ENCODE results near the gene ERCC6L. TPM values are rescaled to one million over a fixed set of nuclear protein-coding genes. Genes with fewer than 3 reads are reported as not detected.

Gene ERCC6L
- total RNA-seq (under 1 TPM; 0.31 to 0.71 TPM), polyA plus RNA-seq (under 1 TPM; 0.16 to 0.30 TPM)
- long read RNA-seq, donor 1 = 0 reads
- long read RNA-seq, donor 2 = 0 reads
- long read RNA-seq, donor 3 = 0 reads
- long read RNA-seq, donor 4, full-length matches to known transcripts = 1 of 1 reads
- long read RNA-seq, donor 4, partial matches to known transcripts = 0 of 1 reads
- long read RNA-seq, donor 4, other reads (novel, unspliced or antisense) = 0 of 1 reads
- long read RNA-seq, donor 5, full-length matches to known transcripts = 1 of 1 reads
- long read RNA-seq, donor 5, partial matches to known transcripts = 0 of 1 reads
- long read RNA-seq, donor 5, other reads (novel, unspliced or antisense) = 0 of 1 reads

GRCh38 chrX:72238721-72239475 lies at the start of gene ERCC6L:
Gene ERCC6L, minus strand, starts transcription at chrX:72239027. Its CDS starts 116 bp downstream, at chrX:72238911.
- WGBS, 2 donors = 3 to 33% methylated on average over 28 to 59 of the region's 59 CpGs
- Histone ChIP-seq H3K27me3 (ENCODE audit: control insufficient read depth in 3 of 3, insufficient read depth in 3 of 3, low read length in 2 of 3) (peaks cover 0 to 2% (median 2%) of the 10 kb centered on the region in 3 donors), H3K9me3 (ENCODE audit: control insufficient read depth in 4 of 4, insufficient read depth in 3 of 4, low read length in 3 of 4) (no peaks in the 10 kb centered on the region), H3K4me3 (peak within 1 kb of the TSS; percentile 36), H3K4me1 (ENCODE audit: control insufficient read depth in 5 of 5, insufficient read depth in 5 of 5, low read length in 5 of 5) (peaks cover 0 to 3% (median 0%) of the 10 kb centered on the region in 5 donors), H3K9ac (ENCODE audit: insufficient read depth in 1 of 2, low read length in 2 of 2) (peak within 1 kb of the TSS in 1 of 2 donors; percentile 46), H3K27ac (ENCODE audit: low read depth in 1 of 2, low read length in 1 of 2) (peak within 1 kb of the TSS in 1 of 2 donors; percentile 37), H3K36me3 (ENCODE audit: control insufficient read depth in 4 of 4, insufficient read depth in 4 of 4, low read length in 4 of 4) (no peaks in the 10 kb centered on the region)
- DNase-seq = peak; percentile 90 to 94 (median 92)
- TF ChIP-seq, protein P1, sequence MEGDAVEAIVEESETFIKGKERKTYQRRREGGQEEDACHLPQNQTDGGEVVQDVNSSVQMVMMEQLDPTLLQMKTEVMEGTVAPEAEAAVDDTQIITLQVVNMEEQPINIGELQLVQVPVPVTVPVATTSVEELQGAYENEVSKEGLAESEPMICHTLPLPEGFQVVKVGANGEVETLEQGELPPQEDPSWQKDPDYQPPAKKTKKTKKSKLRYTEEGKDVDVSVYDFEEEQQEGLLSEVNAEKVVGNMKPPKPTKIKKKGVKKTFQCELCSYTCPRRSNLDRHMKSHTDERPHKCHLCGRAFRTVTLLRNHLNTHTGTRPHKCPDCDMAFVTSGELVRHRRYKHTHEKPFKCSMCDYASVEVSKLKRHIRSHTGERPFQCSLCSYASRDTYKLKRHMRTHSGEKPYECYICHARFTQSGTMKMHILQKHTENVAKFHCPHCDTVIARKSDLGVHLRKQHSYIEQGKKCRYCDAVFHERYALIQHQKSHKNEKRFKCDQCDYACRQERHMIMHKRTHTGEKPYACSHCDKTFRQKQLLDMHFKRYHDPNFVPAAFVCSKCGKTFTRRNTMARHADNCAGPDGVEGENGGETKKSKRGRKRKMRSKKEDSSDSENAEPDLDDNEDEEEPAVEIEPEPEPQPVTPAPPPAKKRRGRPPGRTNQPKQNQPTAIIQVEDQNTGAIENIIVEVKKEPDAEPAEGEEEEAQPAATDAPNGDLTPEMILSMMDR (IDR thresholded peaks at IDR 0.05; ENCODE audit: control extremely low read depth, extremely low read depth) = no peak
- peak; percentile 97 for ATAC-seq (ENCODE audit: insufficient read depth, low FRiP score)

DNA sequence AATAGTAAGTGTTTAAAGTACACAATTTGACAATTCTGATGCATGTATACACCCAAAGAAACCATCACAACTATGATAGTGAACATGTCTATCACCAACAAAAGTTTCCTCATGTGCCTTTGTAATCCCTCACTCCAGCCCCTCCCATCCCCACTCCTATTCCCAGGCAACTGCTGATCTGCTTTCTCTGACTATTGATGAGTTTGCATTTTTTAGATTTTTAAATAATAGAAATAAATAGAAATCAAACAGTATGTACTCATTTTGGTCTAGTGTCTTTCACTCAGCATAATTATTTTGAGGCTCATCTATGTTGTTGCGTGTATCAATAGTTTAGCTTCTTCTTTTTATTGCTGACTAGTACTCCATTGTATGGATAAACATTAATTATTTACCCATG lies 43.5 kb upstream of the ERCC6L start:
- no peaks in the 10 kb centered on the region for H3K36me3 ChIP-seq (ENCODE audit: control insufficient read depth in 4 of 4, insufficient read depth in 4 of 4, low read length in 4 of 4)
- WGBS, 2 donors = 97 to 100% methylated on average over 1 of the region's 1 CpG
- TF ChIP-seq, protein P1 (IDR thresholded peaks at IDR 0.05; ENCODE audit: control extremely low read depth, extremely low read depth) = no peak

DNA sequence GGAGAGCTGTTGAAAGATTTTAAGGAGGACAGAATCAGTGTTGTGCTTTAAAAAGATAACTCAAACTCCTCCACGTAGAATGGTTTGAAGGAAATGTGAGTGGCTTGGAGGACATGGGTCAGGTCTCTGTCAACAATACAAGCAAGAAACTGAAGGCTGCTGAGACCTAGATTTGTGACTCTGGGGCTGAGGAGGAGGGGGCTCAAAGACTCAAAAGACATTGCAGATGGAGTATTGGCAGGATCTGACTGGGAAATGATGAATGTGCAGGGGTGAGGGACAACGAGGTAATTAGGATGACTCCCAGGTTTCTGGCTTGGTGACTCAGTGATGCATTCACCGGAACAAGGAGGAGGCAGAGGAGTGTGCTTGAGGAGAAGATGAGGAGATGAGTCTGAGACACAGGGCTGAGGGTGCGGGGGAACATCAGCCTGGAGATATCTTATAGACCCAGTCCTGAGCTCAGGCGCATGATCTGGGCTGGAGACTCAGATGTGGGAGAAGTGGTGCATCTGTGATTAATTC lies 41.6 kb upstream of the ERCC6L start:
- TF ChIP-seq, protein P1 (IDR thresholded peaks at IDR 0.05; ENCODE audit: control extremely low read depth, extremely low read depth) = no peak
- 67 to 70% methylated on average over 5 of the region's 5 CpGs for WGBS, 2 donors
- H3K27ac ChIP-seq (ENCODE audit: low read depth in 1 of 2, low read length in 1 of 2) = no peak overlapping the region
- peaks cover 0 to 32% (median 2%) of the 10 kb centered on the region in 3 donors for H3K27me3 ChIP-seq (ENCODE audit: control insufficient read depth in 3 of 3, insufficient read depth in 3 of 3, low read length in 2 of 3)
- DNase-seq = no peak
- H3K36me3 ChIP-seq (ENCODE audit: control insufficient read depth in 4 of 4, insufficient read depth in 4 of 4, low read length in 4 of 4) = peaks cover 0 to 14% (median 6%) of the 10 kb centered on the region in 4 donors
- H3K4me3 ChIP-seq = no peak overlapping the region
- no peak for ATAC-seq (ENCODE audit: insufficient read depth, low FRiP score)
- H3K9me3 ChIP-seq (ENCODE audit: control insufficient read depth in 4 of 4, insufficient read depth in 3 of 4, low read length in 3 of 4) = no peaks in the 10 kb centered on the region
- peaks cover 0 to 12% (median 0%) of the 10 kb centered on the region in 5 donors for H3K4me1 ChIP-seq (ENCODE audit: control insufficient read depth in 5 of 5, insufficient read depth in 5 of 5, low read length in 5 of 5)
- no peak overlapping the region for H3K9ac ChIP-seq (ENCODE audit: insufficient read depth in 1 of 2, low read length in 2 of 2)

More for the DNA sequence above, 43.5 kb upstream of the ERCC6L start:
- ATAC-seq (ENCODE audit: insufficient read depth, low FRiP score) (no peak), DNase-seq (no peak)
- Histone ChIP-seq H3K27me3 (ENCODE audit: control insufficient read depth in 3 of 3, insufficient read depth in 3 of 3, low read length in 2 of 3) (peaks cover 0 to 37% (median 6%) of the 10 kb centered on the region in 3 donors), H3K9ac (ENCODE audit: insufficient read depth in 1 of 2, low read length in 2 of 2) (no peak overlapping the region), H3K9me3 (ENCODE audit: control insufficient read depth in 4 of 4, insufficient read depth in 3 of 4, low read length in 3 of 4) (no peaks in the 10 kb centered on the region), H3K4me1 (ENCODE audit: control insufficient read depth in 5 of 5, insufficient read depth in 5 of 5, low read length in 5 of 5) (no peaks in the 10 kb centered on the region), H3K4me3 (no peak overlapping the region), H3K27ac (ENCODE audit: low read depth in 1 of 2, low read length in 1 of 2) (no peak overlapping the region)
